CD4-positive, alpha-beta memory T cell (primary cell): ENCODE measurements around the gene SETD7. TPM values are rescaled to one million over a fixed set of nuclear protein-coding genes. Genes with fewer than 3 reads are reported as not detected.

Experiments
- CTCF ChIA-PET: fragments of 350-600 bp; sonication (Branson Sonifier 250); formaldehyde crosslinking; loops from one replicate; lab custom pipeline; 2021; ENCODE audit warnings: inconsistent platforms; ENCODE audit not compliant: partially characterized antibody; lab: Charles Lee
- POLR2A ChIA-PET: fragments of 350-600 bp; sonication (Branson Sonifier 250); formaldehyde crosslinking; loops from one replicate; lab custom pipeline; 2021; ENCODE audit not compliant: partially characterized antibody; lab: Charles Lee
- DNase-seq, 5 donors: peaks; one replicate each; pipeline versions ENCODE4 v3.0.0 to v3.0.0-alpha.2; 2020 to 2022; ENCODE audit warnings: mixed read lengths in 1 of 5
- H3K27ac ChIP-seq: one replicate; pipeline ENCODE4 v1.7.0; 2013; ENCODE audit warnings: low read depth, low read length
- H3K27me3 ChIP-seq: 2 replicates; pipeline ENCODE4 v1.7.0; 2013; ENCODE audit warnings: mild to moderate bottlenecking, low read length, moderate library complexity; ENCODE audit not compliant: insufficient read depth
- H3K36me3 ChIP-seq: 2 replicates; pipeline ENCODE4 v1.7.0; 2013; ENCODE audit warnings: mild to moderate bottlenecking, low read length, moderate library complexity; ENCODE audit not compliant: insufficient read depth
- H3K4me1 ChIP-seq: 2 replicates; pipeline ENCODE4 v1.7.0; 2013; ENCODE audit warnings: mild to moderate bottlenecking, low read length, moderate library complexity; ENCODE audit not compliant: insufficient read depth
- H3K4me3 ChIP-seq, 2 donors: one replicate each; pipeline ENCODE4 v1.7.0; 2013; ENCODE audit warnings: low read length in 2 of 2, mild to moderate bottlenecking in 1 of 2
- H3K9me3 ChIP-seq, 2 donors: one replicate each; pipeline ENCODE4 v1.7.0; 2013; ENCODE audit warnings: low read length in 2 of 2, control low read depth in 1 of 2; ENCODE audit not compliant: control insufficient read depth in 1 of 2
- H3K27ac Mint-ChIP-seq, 7 donors: one replicate each; pipeline ENCODE4 v1.8.0; 2020 to 2021; ENCODE audit warnings: mixed read lengths in 7 of 7, mild to moderate bottlenecking in 6 of 7, inconsistent platforms in 3 of 7, moderate library complexity in 3 of 7
- H3K27me3 Mint-ChIP-seq, 2 donors: one replicate each; pipeline ENCODE4 v1.8.0; 2020 to 2021; ENCODE audit warnings: mixed read lengths in 2 of 2
- H3K36me3 Mint-ChIP-seq, 2 donors: one replicate each; pipeline ENCODE4 v1.8.0; 2020 to 2021; ENCODE audit warnings: mixed read lengths in 2 of 2, inconsistent platforms in 1 of 2, mild to moderate bottlenecking in 1 of 2
- H3K4me1 Mint-ChIP-seq, 4 donors: one replicate each; pipeline ENCODE4 v1.8.0; 2020 to 2021; ENCODE audit warnings: mixed read lengths in 4 of 4, mild to moderate bottlenecking in 1 of 4
- H3K4me3 Mint-ChIP-seq, 8 donors: one replicate each; pipeline ENCODE4 v1.8.0; 2020 to 2021; ENCODE audit warnings: mixed read lengths in 8 of 8, mild to moderate bottlenecking in 7 of 8, moderate library complexity in 6 of 8, inconsistent platforms in 3 of 8
- H3K9me3 Mint-ChIP-seq, 8 donors: one replicate each; pipeline ENCODE4 v1.8.0; 2020 to 2021; ENCODE audit warnings: mixed read lengths in 8 of 8, mild to moderate bottlenecking in 5 of 8, inconsistent platforms in 3 of 8, moderate library complexity in 1 of 8
- intact Hi-C: fragments of 100-400 bp; cut with micrococcal nuclease; formaldehyde crosslinking; loops from one replicate; pipeline ENCODE4 v1.15.1; 2023
- polyA plus RNA-seq, 2 donors: library from polyadenylated mRNA; unstranded; fragments of 300-500 nt; fragmentation: Illumina TruSeq; gene quantifications; one replicate each; pipeline ENCODE4 v1.2.3, GENCODE V29; 2021
- total RNA-seq, 2 experiments: library from RNA; stranded (reverse); gene quantifications; one replicate each; pipeline ENCODE4 v1.2.3, GENCODE V29; 2021

The SETD7 gene
- total RNA-seq: 10 to 100 TPM; 13.8 to 14.6 TPM
- polyA plus RNA-seq: 1 to 10 TPM; 3.9 to 5.6 TPM

- Histone ChIP-seq H3K36me3 (no peaks in the 10 kb centered on the region), H3K4me1 (peaks cover 52% of the 10 kb centered on the region), H3K27ac (peak within 1 kb of the TSS; percentile 91), H3K9me3 (no peaks in the 10 kb centered on the region), H3K4me3 (peak within 1 kb of the TSS; percentile 76 to 82), H3K27me3 (no peaks in the 10 kb centered on the region)
- peak within 1 kb of the TSS; percentile 97 to 100 (median 99) for H3K27ac Mint-ChIP-seq
- DNase-seq: peak; percentile 62 to 86 (median 75)
- H3K36me3 Mint-ChIP-seq: peaks cover 0 to 16% of the 10 kb centered on the region in 2 donors
- peaks cover 33 to 82% (median 60%) of the 10 kb centered on the region in 4 donors for H3K4me1 Mint-ChIP-seq
- H3K27me3 Mint-ChIP-seq: peaks cover 0 to 1% of the 10 kb centered on the region in 2 donors
- intact Hi-C loops: loop anchor here (1.0 to 5.0 kb wide), 9 partner anchors 25 to 817 kb away; partner anchors contain the start of genes ELF2, NAA15, NOCT and SCOC
- ChIA-PET CTCF (interaction anchor here (1.3 to 3.8 kb wide), 9 partner anchors 22 to 526 kb away, joined by 3 to 21 read pairs (median 9); no protein-coding TSS in a partner anchor), POLR2A (interaction anchor here (0.7 to 6.0 kb wide), 25 partner anchors 8 to 968 kb away, joined by 3 to 73 read pairs (median 6); partner anchors contain the start of genes ELF2, ELMOD2, NAA15 and NOCT)
- H3K4me3 Mint-ChIP-seq: peak within 1 kb of the TSS; percentile 97 to 99 (median 98)
- H3K9me3 Mint-ChIP-seq: peaks cover 0 to 4% (median 0%) of the 10 kb centered on the region in 8 donors
These were observed at the start of gene SETD7 for GRCh38 chr4:139556071-139556723. Gene SETD7, minus strand, starts transcription at chr4:139556219. Its CDS starts 82 bp downstream, at chr4:139556137.

DNA sequence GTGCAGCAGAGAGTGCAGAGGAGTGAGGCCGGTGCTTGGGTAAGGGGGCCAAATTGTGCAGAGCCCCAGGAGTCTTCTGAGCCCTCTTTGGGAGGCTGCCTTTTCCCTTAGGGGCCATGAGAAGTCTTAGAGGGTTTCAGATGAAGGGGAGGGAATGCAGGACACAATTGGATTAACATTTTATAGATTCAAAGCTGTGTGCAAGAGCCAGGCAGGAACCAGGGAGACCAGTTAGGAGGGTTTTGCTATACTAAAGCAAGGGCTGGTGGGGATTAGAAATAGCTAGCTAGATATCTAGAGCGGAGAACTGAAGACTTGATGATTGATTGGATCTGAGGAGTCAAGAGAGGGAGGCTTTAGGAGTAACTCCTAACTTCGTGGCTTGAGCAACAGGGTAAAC, 49.5 kb upstream of the SETD7 start:
- no peak overlapping the region for H3K27ac ChIP-seq
- H3K27me3 ChIP-seq: no peaks in the 10 kb centered on the region
- no peak for DNase-seq
- peaks cover 13 to 15% (median 14%) of the 10 kb centered on the region in 4 donors for H3K4me1 Mint-ChIP-seq
- no peak overlapping the region for H3K4me3 ChIP-seq
- intact Hi-C loops: no loop called here
- H3K36me3 Mint-ChIP-seq: no peaks in the 10 kb centered on the region
- peak overlapping the region in 7 of 8 donors; percentile 8 to 85 (median 34) for H3K4me3 Mint-ChIP-seq
- no peaks in the 10 kb centered on the region for H3K9me3 ChIP-seq
- no peaks in the 10 kb centered on the region for H3K36me3 ChIP-seq
- H3K27me3 Mint-ChIP-seq: peaks cover 2 to 8% of the 10 kb centered on the region in 2 donors
- ChIA-PET POLR2A (no interaction called here), CTCF (interaction anchor here (0.5 to 7.1 kb wide), 9 partner anchors 11 to 575 kb away, joined by 3 to 149 read pairs (median 4); no protein-coding TSS in a partner anchor)
- peaks cover 0 to 2% (median 0%) of the 10 kb centered on the region in 8 donors for H3K9me3 Mint-ChIP-seq
- peaks cover 4% of the 10 kb centered on the region for H3K4me1 ChIP-seq
- H3K27ac Mint-ChIP-seq: peak overlapping the region in 3 of 7 donors; percentile 5 to 35 (median 32)

DNA sequence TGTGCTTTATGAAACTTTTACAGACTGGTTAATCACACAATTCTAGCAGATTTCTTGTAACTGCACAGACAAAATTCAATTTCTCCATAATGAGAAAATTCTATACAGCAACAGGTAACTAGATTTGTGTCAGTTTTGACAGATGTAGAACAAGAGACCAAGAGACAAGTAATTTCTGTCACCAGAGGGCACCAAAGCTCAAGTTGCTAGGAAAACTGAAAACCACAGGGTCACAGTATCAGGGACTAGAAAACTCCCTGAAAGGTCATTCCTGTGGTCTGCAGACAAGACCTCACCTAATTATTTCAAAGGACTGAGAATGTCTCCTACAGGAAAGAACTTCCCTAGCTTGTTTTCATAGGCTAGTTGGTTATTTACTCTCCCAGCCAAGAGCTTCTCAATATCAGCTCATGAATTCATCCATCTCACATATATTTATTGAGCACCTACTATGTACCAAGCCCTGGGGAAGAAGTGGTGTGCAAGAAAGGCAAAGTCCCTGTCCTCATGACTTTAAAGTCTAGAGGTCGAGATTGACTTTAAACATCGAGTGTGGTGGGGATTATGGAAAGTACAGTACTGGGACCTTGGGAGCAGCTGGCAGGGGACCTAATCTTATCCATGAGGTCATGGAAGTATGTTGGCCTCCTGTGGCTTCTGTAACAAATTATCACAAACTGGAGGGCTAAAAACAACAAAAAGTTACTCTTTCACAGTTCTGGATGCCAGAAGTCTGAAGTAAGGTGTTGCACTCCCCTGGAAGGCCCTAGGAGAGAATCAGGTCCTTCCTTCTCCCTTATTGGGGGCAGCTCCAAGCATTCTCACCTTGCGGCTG, 47.8 kb upstream of the SETD7 start:
- POLR2A ChIA-PET: interaction anchor here (2.0 to 2.3 kb wide), 2 partner anchors 47 to 51 kb away, joined by 5 to 12 read pairs; partner anchors contain the start of gene SETD7

DNA sequence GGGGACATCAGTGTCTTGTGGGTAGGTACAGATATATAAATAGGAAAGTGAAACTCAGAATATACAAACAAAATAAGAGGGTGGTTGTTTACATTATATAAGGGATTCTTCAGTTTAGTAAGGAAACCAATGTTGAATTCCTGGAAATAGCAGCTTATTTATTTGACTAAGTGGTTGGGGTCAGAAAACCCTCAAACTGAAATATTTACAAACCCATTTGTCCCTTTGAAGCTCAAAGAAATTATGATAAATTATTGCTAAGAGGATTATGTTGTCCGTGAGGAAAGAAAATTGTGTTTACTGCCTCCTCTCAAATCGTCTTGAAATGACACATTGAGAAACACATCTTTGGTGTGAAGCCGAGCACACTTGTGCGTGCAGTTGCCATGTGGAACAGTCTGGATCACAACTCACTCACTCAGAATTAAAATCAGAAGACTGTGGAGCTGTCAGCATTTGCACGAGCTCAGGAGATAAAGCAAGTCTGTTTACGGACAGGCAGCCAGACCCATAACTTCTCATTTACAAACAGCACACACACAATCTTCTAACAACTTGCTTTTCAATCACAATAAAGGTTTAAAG, 46.8 kb upstream of the SETD7 start:
- Mint-ChIP-seq H3K27me3 (peaks cover 4 to 6% of the 10 kb centered on the region in 2 donors), H3K27ac (no peak overlapping the region), H3K9me3 (peaks cover 0 to 2% (median 0%) of the 10 kb centered on the region in 8 donors), H3K4me3 (no peak overlapping the region), H3K36me3 (no peaks in the 10 kb centered on the region), H3K4me1 (peaks cover 13 to 15% (median 14%) of the 10 kb centered on the region in 4 donors)
- POLR2A ChIA-PET: interaction anchor here (2.0 to 2.3 kb wide), 2 partner anchors 46 to 50 kb away, joined by 5 to 12 read pairs; partner anchors contain the start of gene SETD7
- no peak for DNase-seq
- no peaks in the 10 kb centered on the region for H3K9me3 ChIP-seq
- no peak overlapping the region for H3K4me3 ChIP-seq
- H3K36me3 ChIP-seq: no peaks in the 10 kb centered on the region
- CTCF ChIA-PET: interaction anchor here (0.6 to 7.1 kb wide), 20 partner anchors 8 to 651 kb away, joined by 3 to 149 read pairs (median 4); no protein-coding TSS in a partner anchor
- H3K27me3 ChIP-seq: no peaks in the 10 kb centered on the region
- intact Hi-C loops: loop anchor here (1.0 to 5.0 kb wide), 4 partner anchors 46 to 1249 kb away; partner anchors contain the start of gene SETD7
- peaks cover 4% of the 10 kb centered on the region for H3K4me1 ChIP-seq
- no peak overlapping the region for H3K27ac ChIP-seq

More for the DNA sequence above, 47.8 kb upstream of the SETD7 start:
- H3K4me1 ChIP-seq: peaks cover 4% of the 10 kb centered on the region
- H3K27ac ChIP-seq: no peak overlapping the region
- H3K27me3 ChIP-seq: no peaks in the 10 kb centered on the region
- CTCF ChIA-PET: interaction anchor here (0.7 to 7.1 kb wide), 21 partner anchors 9 to 1067 kb away, joined by 3 to 149 read pairs (median 4); no protein-coding TSS in a partner anchor
- no peaks in the 10 kb centered on the region for H3K9me3 ChIP-seq
- intact Hi-C loops: loop anchor here (1.0 to 5.0 kb wide), 4 partner anchors 47 to 1249 kb away; partner anchors contain the start of gene SETD7
- DNase-seq: peak in 4 of 5 donors; percentile 22 to 36 (median 34)
- H3K9me3 Mint-ChIP-seq: peaks cover 0 to 2% (median 0%) of the 10 kb centered on the region in 8 donors
- no peak overlapping the region for H3K27ac Mint-ChIP-seq
- H3K4me3 Mint-ChIP-seq: no peak overlapping the region
- H3K4me1 Mint-ChIP-seq: peaks cover 13 to 15% (median 14%) of the 10 kb centered on the region in 4 donors
- no peak overlapping the region for H3K4me3 ChIP-seq
- H3K27me3 Mint-ChIP-seq: peaks cover 4 to 6% of the 10 kb centered on the region in 2 donors
- H3K36me3 Mint-ChIP-seq: no peaks in the 10 kb centered on the region
- H3K36me3 ChIP-seq: no peaks in the 10 kb centered on the region

- Histone ChIP-seq H3K36me3 (no peaks in the 10 kb centered on the region), H3K27ac (no peak overlapping the region), H3K27me3 (no peaks in the 10 kb centered on the region), H3K4me3 (no peak overlapping the region), H3K9me3 (no peaks in the 10 kb centered on the region), H3K4me1 (no peaks in the 10 kb centered on the region)
- DNase-seq: no peak
- no peaks in the 10 kb centered on the region for H3K36me3 Mint-ChIP-seq
- POLR2A ChIA-PET: no interaction called here
- CTCF ChIA-PET: interaction anchor here (7.1 kb wide), 1 partner anchor 53 kb away, joined by 149 read pairs; no protein-coding TSS in a partner anchor
- no peaks in the 10 kb centered on the region for H3K9me3 Mint-ChIP-seq
- H3K4me3 Mint-ChIP-seq: no peak overlapping the region
- intact Hi-C loops: loop anchor here (5.0 kb wide), 1 partner anchor 1252 kb away; no protein-coding TSS in a partner anchor
- peak overlapping the region in 1 of 7 donors; percentile 4 for H3K27ac Mint-ChIP-seq
- H3K4me1 Mint-ChIP-seq: peaks cover 0 to 2% (median under 1%) of the 10 kb centered on the region in 4 donors
- peaks cover 5 to 9% of the 10 kb centered on the region in 2 donors for H3K27me3 Mint-ChIP-seq
These were observed 44.6 kb upstream of the SETD7 start for GRCh38 chr4:139600662-139601061.

- no peaks in the 10 kb centered on the region for H3K9me3 ChIP-seq
- intact Hi-C loops: loop anchor here (5.0 kb wide), 1 partner anchor 1253 kb away; no protein-coding TSS in a partner anchor
- no peak overlapping the region for H3K4me3 ChIP-seq
- Mint-ChIP-seq H3K27ac (no peak overlapping the region), H3K9me3 (no peaks in the 10 kb centered on the region), H3K36me3 (no peaks in the 10 kb centered on the region), H3K4me3 (no peak overlapping the region), H3K4me1 (no peaks in the 10 kb centered on the region), H3K27me3 (peaks cover 5 to 9% of the 10 kb centered on the region in 2 donors)
- no peaks in the 10 kb centered on the region for H3K36me3 ChIP-seq
- no peaks in the 10 kb centered on the region for H3K27me3 ChIP-seq
- no peak overlapping the region for H3K27ac ChIP-seq
- CTCF ChIA-PET: interaction anchor here (1.7 kb wide), 1 partner anchor 52 kb away, joined by 3 read pairs; no protein-coding TSS in a partner anchor
- H3K4me1 ChIP-seq: no peaks in the 10 kb centered on the region
- DNase-seq: no peak
- POLR2A ChIA-PET: no interaction called here
These were observed 43.8 kb upstream of the SETD7 start for GRCh38 chr4:139599594-139600374.
